Measurements from ENCODE around the gene HINT3.
"Not testable (repeated sequence)": the region's sequence is repeated elsewhere in the genome, so short reads cannot be mapped to it uniquely, and the experiment has no call there.

HINT3 gene

DNA sequence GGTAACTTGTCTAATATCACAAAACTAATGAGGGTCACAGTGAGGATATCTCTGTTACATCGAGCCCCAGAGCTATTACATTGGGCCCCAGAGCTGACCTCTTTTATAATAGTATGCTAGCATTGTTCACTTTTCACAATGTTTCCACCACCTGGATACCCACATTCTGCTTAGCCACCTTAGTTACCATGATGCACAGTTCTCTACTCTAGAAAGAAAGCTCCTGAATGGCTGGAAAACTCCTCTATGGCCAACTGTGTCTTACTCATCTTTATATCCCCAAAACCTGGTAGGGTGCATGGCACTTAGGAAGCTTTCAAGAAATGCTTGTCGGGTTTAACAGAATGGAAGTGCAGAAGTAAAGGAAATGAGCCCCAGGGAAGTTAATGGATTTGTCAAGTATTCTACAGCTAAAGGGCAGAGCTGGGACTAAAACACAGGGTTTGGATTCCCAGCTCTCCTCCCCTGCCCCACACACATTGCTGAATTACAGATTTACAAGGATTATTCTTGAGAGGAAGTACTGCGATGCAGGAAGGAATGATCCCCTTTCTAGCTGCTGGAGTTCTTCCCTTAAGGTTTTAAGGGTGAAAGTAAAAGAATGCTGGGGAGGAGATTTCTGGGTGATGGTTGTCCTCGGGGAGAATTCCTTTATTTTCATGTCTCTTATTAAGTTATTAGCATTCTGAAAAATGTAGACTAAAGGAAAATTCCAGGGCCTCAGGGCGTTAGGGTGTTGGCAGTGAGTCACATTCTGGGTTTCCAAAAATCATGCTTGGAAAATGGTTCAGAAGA, 16.1 kb upstream of the HINT3 start:
- no peak for DNase-seq (ENCODE audit: low read depth)

- DNase-seq (ENCODE audit: low read depth), result no peak
Measured at GRCh38 chr6:125942672-125943527, 13.7 kb upstream of the HINT3 start.

DNA sequence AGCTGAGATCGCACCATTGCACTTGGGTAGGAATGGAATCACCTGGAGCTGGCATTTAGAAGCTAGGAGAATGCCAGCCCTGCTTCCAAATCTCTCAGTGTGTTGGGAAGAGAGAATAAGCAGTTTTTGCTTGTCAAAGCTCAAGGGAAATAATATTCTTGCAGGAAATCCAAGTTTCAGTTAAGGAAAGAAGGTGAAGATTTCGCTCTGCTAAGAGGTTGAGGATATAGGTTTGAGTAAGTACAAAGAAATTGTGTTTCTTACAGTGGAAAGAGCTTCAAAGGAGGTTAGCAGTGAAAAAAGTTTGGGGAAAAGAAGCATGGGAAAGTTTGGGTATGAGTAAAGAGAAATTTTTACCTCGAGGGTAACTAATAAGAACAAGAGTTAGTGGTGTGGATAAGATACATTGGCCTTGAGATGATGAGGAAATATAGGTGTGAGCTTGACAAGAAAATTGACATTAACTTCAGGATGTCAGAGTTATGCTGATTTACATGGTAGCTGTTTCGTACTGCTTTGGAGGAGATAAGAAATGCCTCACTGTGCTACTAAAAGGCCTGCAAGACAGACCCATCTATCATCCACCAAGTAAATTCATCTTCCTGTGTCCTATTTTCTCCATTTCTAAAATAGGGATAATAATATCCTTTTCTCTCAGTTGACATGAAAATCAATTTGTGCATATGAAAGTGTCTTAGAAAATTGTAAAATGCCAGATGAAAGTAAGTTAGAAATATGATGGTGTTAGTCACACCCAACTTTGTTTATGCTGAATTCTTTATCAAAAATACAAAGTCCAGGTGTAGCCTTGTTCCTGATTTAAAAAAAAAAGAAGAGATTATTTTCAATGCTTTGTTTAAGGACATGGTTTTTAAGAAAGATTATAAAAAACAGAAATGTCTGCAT, 12.8 kb upstream of the HINT3 start:
- no peak for DNase-seq (ENCODE audit: low read depth)

DNA sequence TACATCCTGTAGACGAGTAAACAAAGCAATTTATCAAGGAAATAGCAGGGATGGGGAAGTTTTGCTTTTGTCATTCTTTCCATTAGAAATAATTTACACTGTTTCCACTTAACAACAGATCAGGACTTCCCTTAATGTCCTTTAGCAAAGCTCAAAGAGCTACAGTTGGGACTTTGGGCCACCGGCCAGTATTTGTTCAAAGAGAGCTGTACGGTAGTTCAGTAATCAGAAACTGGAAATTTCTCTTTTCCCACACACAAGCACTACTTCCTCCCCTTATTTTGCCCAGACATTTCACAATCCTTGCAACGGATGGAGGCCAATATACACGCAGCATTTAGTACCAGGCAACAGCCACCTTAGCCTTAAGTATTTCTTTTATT, 12.1 kb upstream of the HINT3 start:
- peak; percentile 66 for DNase-seq (ENCODE audit: low read depth)

GRCh38 chr6:125944896-125945295, 11.7 kb upstream of the HINT3 start:
- DNase-seq (ENCODE audit: low read depth), result no peak

GRCh38 chr6:125945378-125946141, 11.0 kb upstream of the HINT3 start:
- no peak for DNase-seq (ENCODE audit: low read depth)

DNA sequence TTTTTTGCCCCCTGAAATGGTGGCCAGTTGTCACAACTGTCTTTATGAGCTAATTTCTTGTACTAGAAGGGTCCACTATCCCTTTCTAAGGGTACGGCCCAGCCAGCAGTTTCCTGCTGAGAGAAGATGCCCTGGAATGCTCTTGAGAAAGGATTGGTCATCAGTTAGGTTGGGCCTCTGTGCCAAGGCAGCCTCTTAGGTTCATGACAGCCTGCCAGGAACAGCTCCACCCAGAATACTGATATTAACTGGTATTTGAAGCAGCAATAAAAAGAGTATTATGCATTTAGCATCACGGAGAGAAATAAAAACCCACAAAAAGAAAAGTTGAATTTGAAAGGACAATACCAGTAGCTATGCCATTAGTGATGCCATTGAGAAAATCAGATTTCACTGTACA, 9.0 kb upstream of the HINT3 start:
- no peak for DNase-seq (ENCODE audit: low read depth)

GRCh38 chr6:125948455-125948854, 8.1 kb upstream of the HINT3 start:
- no peak for DNase-seq (ENCODE audit: low read depth)

DNA sequence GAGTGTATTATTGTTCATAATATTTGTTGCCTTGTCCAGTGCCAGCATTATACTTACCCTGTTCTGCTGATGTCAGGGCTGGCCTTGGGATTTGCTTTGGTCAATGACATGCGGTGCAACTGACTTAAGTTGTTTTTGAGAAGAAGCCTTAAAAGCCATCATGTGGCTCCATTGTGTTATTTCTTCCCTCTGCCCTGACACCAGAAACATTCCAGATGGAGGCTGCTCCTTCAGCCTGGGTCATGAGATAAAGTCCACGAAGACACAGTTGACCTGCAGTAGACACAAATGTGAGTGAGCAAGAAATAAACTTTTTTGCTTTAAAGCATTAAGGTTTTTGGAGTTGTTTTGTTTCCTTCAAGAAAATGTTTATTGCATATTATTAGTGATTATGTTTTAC, 7.5 kb upstream of the HINT3 start:
- no peak for DNase-seq (ENCODE audit: low read depth)

DNA sequence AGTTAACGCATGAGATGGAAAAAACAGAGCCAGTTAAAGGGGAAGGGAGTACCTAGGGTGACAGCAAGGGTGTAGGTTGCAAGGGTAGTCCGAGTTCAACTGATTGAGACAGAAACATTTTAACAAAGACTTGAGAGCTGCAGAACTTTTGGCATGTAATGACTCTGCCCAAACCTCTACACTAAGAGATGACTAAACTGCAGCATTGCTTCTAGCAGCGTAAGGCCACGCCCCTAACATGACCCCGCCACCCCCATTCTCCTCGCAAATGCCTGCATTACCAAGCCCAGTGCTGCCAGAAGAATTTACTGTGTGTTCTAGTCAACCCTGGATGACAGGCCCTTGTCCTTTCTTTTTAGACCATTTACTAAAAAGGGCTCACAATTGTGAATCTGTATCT, 6.3 kb upstream of the HINT3 start:
- DNase-seq (ENCODE audit: low read depth), result peak; percentile 54

DNA sequence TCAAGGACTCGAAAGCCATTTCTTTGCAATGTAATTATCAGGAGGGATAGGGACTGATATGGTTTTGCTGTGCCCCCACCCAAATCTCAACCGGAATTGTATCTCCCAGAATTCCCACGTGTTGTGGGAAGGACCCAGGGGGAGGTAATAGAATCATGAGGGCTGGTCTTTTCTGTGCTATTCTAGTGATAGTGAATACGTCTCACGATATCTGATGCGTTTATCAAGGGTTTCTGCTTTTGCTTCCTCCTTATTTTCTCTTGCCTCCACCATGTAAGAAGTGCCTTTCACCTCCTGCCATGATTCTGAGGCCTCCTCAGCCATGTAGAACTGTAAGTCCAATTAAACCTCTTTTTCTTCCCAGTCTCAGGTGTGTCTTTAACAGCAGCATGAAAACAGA, 5.9 kb upstream of the HINT3 start:
- not testable (repeated sequence) for DNase-seq (ENCODE audit: low read depth)

DNA sequence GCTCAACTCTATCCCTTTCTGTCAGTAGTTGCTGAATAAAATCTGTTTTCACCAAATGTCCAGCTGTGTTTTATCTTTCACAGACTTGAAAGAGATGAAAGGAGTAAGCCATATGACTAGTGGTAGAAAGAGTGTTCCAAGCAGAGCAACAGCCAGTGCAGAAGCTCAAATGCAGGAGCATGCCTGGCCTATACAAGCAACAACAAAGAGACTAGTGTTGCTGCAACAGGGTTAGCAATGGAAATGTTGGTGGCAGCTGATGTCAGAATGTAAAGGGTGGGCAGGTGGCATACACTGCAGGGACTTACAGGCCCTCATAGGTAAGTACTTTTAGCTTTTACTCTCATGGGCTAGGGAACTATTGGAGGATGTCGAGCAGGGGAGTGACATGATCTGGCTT, 5.2 kb upstream of the HINT3 start:
- DNase-seq (ENCODE audit: low read depth), result no peak

GRCh38 chr6:125952764-125953501, 3.6 kb upstream of the HINT3 start:
- DNase-seq (ENCODE audit: low read depth), result no peak

DNA sequence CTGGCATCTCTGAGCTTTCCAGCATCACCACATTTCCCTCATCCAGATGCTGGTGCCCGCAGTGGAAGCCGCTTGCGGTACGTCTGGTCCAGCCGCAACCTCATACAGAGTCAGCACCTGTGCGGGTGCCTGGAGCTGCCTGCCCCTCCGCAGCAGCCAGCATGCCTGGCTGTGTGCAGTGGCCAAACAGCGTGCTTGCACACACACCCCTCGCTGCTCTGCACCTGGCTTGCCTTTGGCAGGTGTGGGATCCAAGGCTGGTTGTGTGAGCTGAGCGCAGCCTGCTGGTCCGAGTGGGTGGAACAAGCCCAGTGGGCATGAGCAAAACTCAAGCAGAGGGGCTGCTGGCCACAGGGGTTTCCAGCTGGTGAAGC, 3.1 kb upstream of the HINT3 start:
- DNase-seq (ENCODE audit: low read depth), result no peak

GRCh38 chr6:125954735-125955339, 1.7 kb upstream of the HINT3 start:
- DNase-seq (ENCODE audit: low read depth), result no peak

DNA sequence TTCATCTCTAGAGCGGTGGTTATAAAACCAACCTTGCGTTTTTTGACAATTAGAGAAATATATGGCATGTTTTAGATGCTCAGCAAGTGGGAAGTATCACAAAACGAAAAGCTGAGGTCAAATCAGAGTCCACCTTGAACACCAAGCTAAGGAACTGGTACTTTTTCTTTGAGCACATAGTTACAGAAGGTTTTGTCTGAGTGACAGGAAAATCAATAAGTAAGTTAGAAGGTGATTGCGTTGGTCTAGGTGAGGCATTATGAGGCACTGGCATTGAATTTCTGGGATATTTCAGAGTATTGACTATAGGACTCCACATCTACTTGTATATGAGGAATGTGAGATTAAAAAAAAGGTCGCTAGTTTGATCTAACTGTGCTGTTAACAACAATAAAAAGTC, 597 bp upstream of the HINT3 start:
- DNase-seq (ENCODE audit: low read depth), result no peak

DNA sequence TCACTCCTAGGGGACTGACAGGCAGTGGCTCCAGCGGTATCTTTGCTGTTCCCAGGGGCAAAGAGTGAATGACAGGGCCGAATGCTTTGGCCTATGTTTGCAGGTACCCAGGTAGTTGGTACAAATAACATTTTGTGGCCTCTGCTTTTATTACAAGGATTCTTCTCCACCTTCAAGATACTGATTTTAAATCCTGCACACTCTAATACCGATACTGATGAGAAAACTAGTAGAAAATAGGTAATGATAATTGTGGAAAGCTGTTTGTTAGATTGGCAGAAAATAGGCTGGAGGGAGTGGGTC, 772 bp downstream of the HINT3 start:
- DNase-seq (ENCODE audit: low read depth), result no peak

DNA sequence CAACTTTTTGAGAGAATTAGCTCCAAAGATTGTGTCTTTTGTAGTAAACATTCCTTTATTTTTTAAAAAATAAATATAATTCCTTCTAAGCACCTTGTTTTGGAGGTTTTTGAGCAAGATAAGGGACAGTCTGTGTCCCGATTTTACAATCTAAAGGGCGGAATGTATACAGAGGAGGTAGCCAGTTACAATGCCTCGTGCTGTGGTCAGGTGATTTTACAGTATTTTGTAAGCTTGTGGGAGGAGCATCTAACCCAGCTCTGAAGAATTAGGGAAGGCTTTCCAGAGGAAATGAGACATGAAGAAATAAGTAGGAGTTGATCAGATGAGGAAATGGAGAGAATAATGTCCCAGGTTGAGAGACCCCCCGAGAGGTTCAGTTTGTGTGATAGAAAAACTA, 1.3 kb downstream of the HINT3 start:
- DNase-seq (ENCODE audit: low read depth), result peak; percentile 54

DNA sequence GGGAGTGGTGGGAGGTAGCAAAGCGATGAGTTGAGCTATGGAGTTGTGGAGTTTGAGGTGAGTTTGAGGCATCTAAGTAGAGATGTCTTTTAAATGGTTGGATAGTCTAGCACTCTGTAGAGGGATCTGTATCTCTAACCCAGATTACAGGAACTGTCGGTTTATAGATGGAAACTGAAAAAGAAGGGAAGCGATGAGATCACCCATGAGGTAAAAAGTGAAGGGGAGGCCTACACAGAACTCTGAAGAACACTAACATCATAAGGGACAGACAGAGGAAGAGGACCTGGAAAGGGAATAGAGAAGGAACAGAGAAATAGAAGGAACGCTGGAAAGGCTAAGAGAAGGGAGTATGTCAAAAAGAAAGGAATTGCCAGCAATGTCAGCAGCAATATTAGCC, 2.5 kb downstream of the HINT3 start:
- DNase-seq (ENCODE audit: low read depth), result no peak

- no peak for DNase-seq (ENCODE audit: low read depth)
Measured at GRCh38 chr6:125961117-125961516, 4.5 kb downstream of the HINT3 start.

All from stromal cell of bone marrow (primary cell).